A673 (cell line): ENCODE results near the gene ITM2B.

Source experiments
- CTCF ChIP-seq: fragments of 300-800, 200-600 bp; sonication (generic); conservative IDR thresholded peaks from 2 replicates; pipeline ENCODE4 v1.5.1; 2017; ENCODE audit warnings: low read depth, mild to moderate bottlenecking, antibody characterized with exemption, low read length, moderate library complexity, mixed read lengths
- EZH2 ChIP-seq: fragments of 200-600 bp; sonication (generic); IDR thresholded peaks from 2 replicates; pipeline ENCODE4 v1.6.1; 2017; ENCODE audit warnings: borderline replicate concordance, low read depth, mild to moderate bottlenecking, mixed read lengths, antibody characterized with exemption, low read length; ENCODE audit not compliant: poor library complexity, severe bottlenecking

GRCh38 chr13:48185018-48185417, 48.0 kb upstream of the ITM2B start:
- TF ChIP-seq CTCF (no peak), EZH2 (no peak)
